HG02981 (cell line): ENCODE results near the gene FJX1.
"Not testable (repeated sequence)": the region's sequence is repeated elsewhere in the genome, so short reads cannot be mapped to it uniquely, and the experiment has no call there.

Source experiments
- ATAC-seq: cut with Tn5 transposase; IDR thresholded peaks from one replicate; pipeline ENCODE4 v1.9.1; 2021; ENCODE audit warnings: mild to moderate bottlenecking, moderate library complexity; ENCODE audit not compliant: unreplicated experiment

Gene FJX1

GRCh38 chr11:35664977-35665441 lies 46.7 kb downstream of the FJX1 start:
- ATAC-seq, result no peak

- ATAC-seq, result no peak
Observed at GRCh38 chr11:35667257-35667656, 49.0 kb downstream of the FJX1 start.

DNA sequence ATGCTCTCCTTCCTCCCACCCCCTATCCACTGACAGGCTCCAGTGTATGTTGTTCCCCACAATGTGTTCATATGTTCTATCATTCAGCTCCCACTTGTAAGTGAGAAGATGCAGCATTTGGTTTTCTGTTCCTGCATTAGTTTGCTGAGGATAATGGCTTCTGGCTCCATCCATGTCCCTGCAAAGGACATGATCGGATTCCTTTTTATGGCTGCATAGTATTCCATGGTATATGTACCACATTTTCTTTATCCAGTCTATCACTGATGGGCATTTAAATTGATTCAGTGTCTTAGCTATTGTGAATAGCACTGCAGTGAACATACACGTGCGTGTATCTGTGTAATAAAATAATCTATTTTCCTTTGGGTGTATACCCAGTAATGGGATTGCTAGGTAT lies 50.1 kb downstream of the FJX1 start:
- not testable (repeated sequence) for ATAC-seq
